Common myeloid progenitor, CD34-positive (primary cell): Measurements from ENCODE around the gene HIPK4.

Source experiments
- CTCF ChIA-PET: fragments of 350-600 bp; sonication (Branson Sonifier 250); formaldehyde crosslinking; loops from one replicate; lab custom pipeline; 2021; ENCODE audit warnings: antibody characterized with exemption; lab: Charles Lee
- POLR2A ChIA-PET: fragments of 350-600 bp; sonication (Branson Sonifier 250); formaldehyde crosslinking; loops from one replicate; lab custom pipeline; 2021; ENCODE audit warnings: antibody characterized with exemption; lab: Charles Lee
- DNase-seq, 3 donors: peaks; one replicate each; pipeline versions ENCODE4 v3.0.0 to v3.0.0-alpha.2; 2013
- H3K27ac ChIP-seq, 2 experiments: 1 replicate in 1 of 2; 2 replicates in 1 of 2; pipeline ENCODE4 v1.7.0; 2013; ENCODE audit warnings: inconsistent platforms in 2 of 2, low read length in 2 of 2, mild to moderate bottlenecking in 2 of 2, low read depth in 1 of 2, moderate library complexity in 1 of 2; ENCODE audit not compliant: severe bottlenecking in 2 of 2, insufficient read depth in 1 of 2, poor library complexity in 1 of 2
- H3K27me3 ChIP-seq, 5 experiments: replicated peaks in 2 of 5; 1 replicate in 3 of 5; 2 replicates in 2 of 5; pipeline versions ENCODE4 v1.6.1 to v1.7.0; 2013; ENCODE audit warnings: low read length in 4 of 5, mild to moderate bottlenecking in 2 of 5, moderate library complexity in 2 of 5, inconsistent platforms in 1 of 5; ENCODE audit not compliant: insufficient read depth in 5 of 5, control insufficient read depth in 4 of 5
- H3K36me3 ChIP-seq, 4 experiments: 1 replicate in 2 of 4; 2 replicates in 2 of 4; pipeline versions ENCODE4 v1.6.1 to v1.7.0; 2013; ENCODE audit warnings: low read length in 3 of 4, control low read depth in 1 of 4, mild to moderate bottlenecking in 1 of 4; ENCODE audit not compliant: control insufficient read depth in 4 of 4, insufficient read depth in 4 of 4
- H3K4me1 ChIP-seq, 4 experiments: 1 replicate in 3 of 4; 2 replicates in 1 of 4; pipeline versions ENCODE4 v1.6.1 to v1.7.1; 2013; ENCODE audit warnings: low read length in 3 of 4, mild to moderate bottlenecking in 3 of 4, control low read depth in 1 of 4, inconsistent platforms in 1 of 4, moderate library complexity in 1 of 4; ENCODE audit not compliant: control insufficient read depth in 4 of 4, insufficient read depth in 4 of 4; ENCODE audit errors: control extremely low read depth in 1 of 4
- H3K4me3 ChIP-seq, 7 experiments: 1 replicate in 4 of 7; 2 replicates in 3 of 7; pipeline versions ENCODE4 v1.5.1 to v1.7.0; 2013; ENCODE audit warnings: mild to moderate bottlenecking in 7 of 7, low read length in 6 of 7, moderate library complexity in 6 of 7, inconsistent platforms in 2 of 7, low read depth in 2 of 7, control low read depth in 1 of 7; ENCODE audit not compliant: insufficient read depth in 4 of 7, control insufficient read depth in 1 of 7; ENCODE audit errors: extremely low read depth in 1 of 7
- H3K9me3 ChIP-seq, 5 experiments: 1 replicate in 4 of 5; 2 replicates in 1 of 5; pipeline versions ENCODE4 v1.6.1 to v1.7.1; 2013; ENCODE audit warnings: low read length in 4 of 5, mild to moderate bottlenecking in 2 of 5, inconsistent platforms in 1 of 5, low read depth in 1 of 5, moderate library complexity in 1 of 5; ENCODE audit not compliant: control insufficient read depth in 4 of 5, insufficient read depth in 2 of 5; ENCODE audit errors: control extremely low read depth in 1 of 5
- WGBS: methylation state at CpG from one replicate; pipeline ENCODE4 v1.1.5; 2013; ENCODE audit not compliant: insufficient coverage; 5-methylcytosine and 5-hydroxymethylcytosine counted together

HIPK4 gene

GRCh38 chr19:40360708-40361241 is 29.2 kb downstream of the HIPK4 start:
- Histone ChIP-seq H3K27ac (no peak overlapping the region), H3K27me3 (no peaks in the 10 kb centered on the region), H3K9me3 (no peaks in the 10 kb centered on the region), H3K4me1 (peaks cover 2 to 79% (median 45%) of the 10 kb centered on the region in 4 experiments), H3K4me3 (peak overlapping the region in 1 of 7 experiments; percentile 6), H3K36me3 (no peaks in the 10 kb centered on the region)
- DNase-seq = no peak
- POLR2A ChIA-PET = no interaction called here
- CTCF ChIA-PET = no interaction called here
- 98% methylated on average over 7 of the region's 12 CpGs for WGBS

DNA sequence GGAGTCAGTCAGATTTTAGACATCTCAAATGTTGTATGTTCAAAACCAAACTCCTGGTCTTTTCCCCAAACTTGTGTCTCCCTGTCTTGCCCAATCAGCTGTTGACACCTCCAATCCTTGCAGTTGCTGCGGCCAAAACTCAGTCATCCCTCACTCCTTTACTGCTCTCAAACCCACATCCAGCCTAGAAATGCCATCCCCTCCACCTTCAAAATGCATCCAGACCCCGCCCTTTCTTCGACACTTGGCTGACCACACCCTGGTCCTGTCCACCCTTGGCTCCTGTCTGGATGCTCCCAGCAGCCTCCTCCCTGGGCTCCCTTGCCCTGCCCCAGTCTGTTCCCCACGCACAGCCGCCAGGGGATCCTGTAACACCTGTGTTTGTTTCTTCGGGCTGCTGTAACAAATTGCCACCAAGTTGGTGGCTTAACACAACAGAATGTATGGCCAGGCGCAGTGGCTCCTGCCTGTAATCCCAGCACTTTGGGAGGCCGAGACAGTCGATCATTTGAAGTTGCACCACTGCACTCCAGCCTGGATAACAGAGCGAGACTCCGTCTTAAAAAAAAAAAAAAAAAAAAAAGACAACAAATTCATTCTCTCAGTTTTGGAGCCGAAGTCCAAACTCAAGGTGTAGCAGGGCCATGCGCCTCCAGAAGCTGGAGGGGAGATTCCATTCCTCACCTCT is 29.8 kb downstream of the HIPK4 start:
- Histone ChIP-seq H3K27ac (no peak overlapping the region), H3K4me1 (peaks cover under 1 to 75% (median 42%) of the 10 kb centered on the region in 4 experiments), H3K36me3 (no peaks in the 10 kb centered on the region), H3K27me3 (no peaks in the 10 kb centered on the region), H3K4me3 (no peak overlapping the region), H3K9me3 (no peaks in the 10 kb centered on the region)
- ChIA-PET CTCF (no interaction called here), POLR2A (interaction anchor here (0.5 kb wide), 1 partner anchor 92 kb away, joined by 4 read pairs; no protein-coding TSS in a partner anchor)
- 97% methylated on average over 12 of the region's 13 CpGs for WGBS
- no peak for DNase-seq

DNA sequence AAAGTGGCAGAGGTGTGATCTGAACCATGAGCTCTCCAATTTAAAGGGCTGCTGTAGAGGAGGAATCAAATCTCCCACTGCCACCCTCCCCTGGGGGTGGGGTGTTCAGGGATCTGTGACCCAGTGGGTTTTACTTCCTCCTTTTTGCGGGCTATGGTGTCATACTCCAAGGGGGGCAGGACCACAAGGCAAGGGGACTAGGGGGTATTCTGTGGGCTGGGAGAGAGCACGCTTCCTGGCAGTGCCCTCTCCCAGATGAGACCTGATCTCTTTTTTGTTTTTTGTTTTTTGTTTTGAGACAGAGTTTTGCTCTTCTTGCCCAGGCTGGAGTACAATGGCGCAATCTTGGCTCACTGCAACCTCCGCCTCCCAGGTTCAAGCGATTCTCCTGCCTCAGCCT is 31.2 kb downstream of the HIPK4 start:
- POLR2A ChIA-PET = interaction anchor here (0.6 kb wide), 1 partner anchor 11 kb away, joined by 3 read pairs; the partner anchor contains the start of genes C19orf47 and PLD3
- Histone ChIP-seq H3K27me3 (no peaks in the 10 kb centered on the region), H3K9me3 (no peaks in the 10 kb centered on the region), H3K36me3 (no peaks in the 10 kb centered on the region), H3K4me3 (peak overlapping the region in 1 of 7 experiments; percentile 16), H3K4me1 (peaks cover 0 to 69% (median 36%) of the 10 kb centered on the region in 4 experiments), H3K27ac (no peak overlapping the region)
- CTCF ChIA-PET = interaction anchor here (1.1 kb wide), 1 partner anchor 10 kb away, joined by 3 read pairs; the partner anchor contains the start of genes C19orf47 and PLD3
- WGBS = 0% methylated on average over 1 of the region's 5 CpGs
- peak; percentile 83 to 94 (median 94) for DNase-seq

DNA sequence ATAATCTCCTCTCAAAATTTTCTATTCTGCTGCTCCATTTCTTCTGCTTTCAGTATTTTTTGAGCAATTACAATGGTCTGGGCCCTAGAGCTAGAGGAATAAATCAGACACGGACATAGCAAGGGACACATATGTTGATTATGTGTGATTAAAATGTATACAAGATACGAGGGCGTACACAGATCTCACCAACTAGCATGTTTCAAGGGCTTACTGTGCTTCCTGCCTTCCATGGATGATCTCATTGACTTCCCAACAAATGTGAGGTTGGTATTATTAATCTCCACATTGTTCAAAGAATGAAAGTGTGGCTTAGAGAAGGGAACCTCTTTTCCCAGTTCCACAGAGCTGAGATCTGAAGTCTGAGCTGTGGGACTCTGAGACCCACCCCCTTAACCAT is 32.3 kb downstream of the HIPK4 start:
- Histone ChIP-seq H3K4me3 (no peak overlapping the region), H3K9me3 (no peaks in the 10 kb centered on the region), H3K27me3 (no peaks in the 10 kb centered on the region), H3K4me1 (peaks cover 0 to 58% (median 29%) of the 10 kb centered on the region in 4 experiments), H3K27ac (no peak overlapping the region), H3K36me3 (no peaks in the 10 kb centered on the region)
- no peak for DNase-seq
- ChIA-PET POLR2A (interaction anchor here (1.7 kb wide), 1 partner anchor 8 kb away, joined by 3 read pairs; no protein-coding TSS in a partner anchor), CTCF (interaction anchor here (1.1 to 1.6 kb wide), 2 partner anchors 9 to 52 kb away, joined by 3 to 6 read pairs; partner anchors contain the start of genes C19orf47 and PLD3)
- 100% methylated on average over 1 of the region's 3 CpGs for WGBS

DNA sequence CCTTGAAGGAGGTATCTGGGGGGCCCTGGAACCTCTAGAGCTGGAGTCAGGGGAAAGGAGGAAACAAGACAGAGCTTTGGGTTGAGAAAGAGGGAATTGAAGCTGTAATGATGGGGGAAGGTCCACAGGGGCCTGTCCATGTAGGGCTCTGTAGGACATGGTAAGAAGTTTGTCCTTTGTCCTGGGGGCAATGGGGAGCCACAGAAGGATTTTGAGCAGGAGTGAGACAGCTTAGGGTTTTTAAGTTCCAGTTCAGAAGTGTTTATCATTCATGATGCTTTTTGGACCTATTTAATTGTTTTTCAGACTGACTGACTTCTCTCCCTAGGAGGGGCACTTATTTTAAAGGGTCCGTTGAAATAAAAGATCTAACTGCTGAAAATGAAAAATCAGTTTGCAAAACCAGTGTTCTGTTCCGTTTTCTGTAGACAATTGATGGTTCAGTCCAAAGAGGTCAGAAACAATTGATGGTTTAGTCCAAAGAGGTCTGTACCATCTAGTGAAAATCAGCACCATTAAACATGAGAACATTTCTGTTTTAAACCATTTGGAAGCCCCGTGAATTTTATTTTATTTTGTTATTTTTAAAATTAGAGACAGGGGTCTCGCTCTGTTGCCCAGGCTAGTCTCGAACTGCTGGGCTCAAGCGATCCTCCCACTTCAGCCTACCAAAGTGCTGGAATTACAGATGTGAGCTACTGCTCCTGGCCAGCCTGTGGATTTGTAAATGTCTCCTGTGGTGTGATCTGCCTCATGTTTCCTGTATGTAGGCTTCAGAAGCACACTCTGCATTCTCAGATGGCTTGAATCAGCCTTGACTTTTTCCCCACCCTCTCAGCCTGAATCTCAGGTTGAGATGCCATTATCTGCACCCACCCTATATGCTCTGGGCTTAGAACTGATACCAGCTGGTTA is 33.0 kb downstream of the HIPK4 start:
- H3K36me3 ChIP-seq = no peaks in the 10 kb centered on the region
- ChIA-PET POLR2A (interaction anchor here (1.7 kb wide), 1 partner anchor 8 kb away, joined by 3 read pairs; no protein-coding TSS in a partner anchor), CTCF (interaction anchor here (1.6 kb wide), 1 partner anchor 52 kb away, joined by 6 read pairs; no protein-coding TSS in a partner anchor)
- H3K27me3 ChIP-seq = no peaks in the 10 kb centered on the region
- no peak overlapping the region for H3K4me3 ChIP-seq
- H3K4me1 ChIP-seq = peaks cover 0 to 51% (median 22%) of the 10 kb centered on the region in 4 experiments
- WGBS = 100% methylated on average over 5 of the region's 6 CpGs
- no peak for DNase-seq
- H3K9me3 ChIP-seq = no peaks in the 10 kb centered on the region
- H3K27ac ChIP-seq = no peak overlapping the region

DNA sequence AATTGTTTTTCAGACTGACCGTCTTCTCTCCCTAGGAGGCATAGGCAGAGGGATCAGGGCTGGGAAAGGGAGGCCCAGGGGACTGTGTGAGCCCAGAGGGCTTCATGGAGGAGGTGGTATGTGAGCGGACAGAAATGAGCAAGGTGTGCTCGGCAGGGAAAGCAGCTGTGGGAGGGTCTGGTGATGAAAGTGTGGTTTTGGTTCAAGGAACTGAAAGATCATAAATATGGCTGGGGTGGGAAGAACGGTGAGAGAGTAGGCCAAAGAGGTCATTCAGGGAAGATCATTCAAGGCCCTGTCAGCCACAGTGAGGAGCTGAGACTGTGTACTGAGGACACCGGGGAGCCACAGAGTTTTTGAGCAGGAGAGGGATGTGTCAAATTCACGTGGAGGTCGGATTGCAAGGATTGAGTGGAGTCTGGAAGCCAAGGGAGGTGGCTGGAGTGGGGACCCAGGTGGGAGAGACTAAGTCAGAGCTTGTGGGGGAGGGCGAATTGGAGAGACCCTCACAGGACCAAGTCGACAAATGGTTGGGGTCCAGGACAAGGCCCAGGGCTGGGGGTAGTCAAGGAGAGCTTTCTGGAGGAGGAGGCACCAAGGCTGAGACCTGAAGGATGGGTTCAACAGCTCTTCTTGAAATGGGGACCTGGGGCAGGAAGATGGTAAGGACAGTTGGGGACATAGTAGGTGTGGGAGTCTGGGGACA is 33.9 kb downstream of the HIPK4 start:
- Histone ChIP-seq H3K4me1 (peaks cover 0 to 47% (median 20%) of the 10 kb centered on the region in 4 experiments), H3K27ac (no peak overlapping the region), H3K27me3 (no peaks in the 10 kb centered on the region), H3K9me3 (no peaks in the 10 kb centered on the region), H3K36me3 (no peaks in the 10 kb centered on the region), H3K4me3 (no peak overlapping the region)
- ChIA-PET CTCF (interaction anchor here (1.6 kb wide), 1 partner anchor 51 kb away, joined by 6 read pairs; no protein-coding TSS in a partner anchor), POLR2A (interaction anchor here (1.7 kb wide), 1 partner anchor 9 kb away, joined by 3 read pairs; no protein-coding TSS in a partner anchor)
- DNase-seq = no peak
- 82% methylated on average over 8 of the region's 9 CpGs for WGBS
